ENCODE data around the gene INHBB.
"Not testable (repeated sequence)": the region's sequence is repeated elsewhere in the genome, so short reads cannot be mapped to it uniquely, and the experiment has no call there.

The INHBB gene

GRCh38 chr2:120390381-120391055 is 44.6 kb downstream of the INHBB start:
- H2AFZ ChIP-seq (ENCODE audit: low read length), result no peak overlapping the region
- H3K9me2 ChIP-seq (ENCODE audit: low read depth, low read length), result no peaks in the 10 kb centered on the region
- H3F3A ChIP-seq (ENCODE audit: insufficient read depth, low read length), result no peaks in the 10 kb centered on the region
- H3K4me1 ChIP-seq (ENCODE audit: insufficient read depth, low read length, severe bottlenecking), result no peaks in the 10 kb centered on the region
- H3K4me2 ChIP-seq (ENCODE audit: low read length), result no peak overlapping the region
- TF ChIP-seq CTCF (IDR thresholded peaks at IDR 0.05; ENCODE audit: low read length) (no peak), EZH2 (IDR thresholded peaks at IDR 0.05; ENCODE audit: borderline replicate concordance, low read length) (no peak)
- H3K36me3 ChIP-seq (ENCODE audit: insufficient read depth, low read length), result no peaks in the 10 kb centered on the region
- no peak overlapping the region for H3K4me3 ChIP-seq (ENCODE audit: low read depth, low read length, poor library complexity, severe bottlenecking)
- no peaks in the 10 kb centered on the region for H3K79me2 ChIP-seq (ENCODE audit: insufficient read depth, low read length)
- no peaks in the 10 kb centered on the region for H4K20me1 ChIP-seq (ENCODE audit: insufficient read depth, low read length)
- no peaks in the 10 kb centered on the region for H3K9me3 ChIP-seq (ENCODE audit: low read length)
- no peak overlapping the region for H3K9ac ChIP-seq (ENCODE audit: low read length)
- H3K27me3 ChIP-seq (ENCODE audit: insufficient read depth, low read length), result peaks cover 6% of the 10 kb centered on the region; the same call in 1 of the 2 replicates
- H3K27ac ChIP-seq (ENCODE audit: low read depth, low read length, poor library complexity, severe bottlenecking), result no peak overlapping the region

- not testable (repeated sequence) for H2AFZ ChIP-seq (ENCODE audit: low read length); H3K79me2 ChIP-seq (ENCODE audit: insufficient read depth, low read length); H3K4me3 ChIP-seq (ENCODE audit: low read depth, low read length, poor library complexity, severe bottlenecking)
Observed at GRCh38 chr2:120391382-120391781, 45.4 kb downstream of the INHBB start.

GRCh38 chr2:120391911-120392665 is 46.2 kb downstream of the INHBB start:
- H2AFZ ChIP-seq (ENCODE audit: low read length), result no peak overlapping the region
- no peak overlapping the region for H3K27ac ChIP-seq (ENCODE audit: low read depth, low read length, poor library complexity, severe bottlenecking)
- H3K9ac ChIP-seq (ENCODE audit: low read length), result no peak overlapping the region
- peaks cover 6% of the 10 kb centered on the region; the same call in 1 of the 2 replicates for H3K27me3 ChIP-seq (ENCODE audit: insufficient read depth, low read length)
- no peak overlapping the region for H3K4me2 ChIP-seq (ENCODE audit: low read length)
- H3K79me2 ChIP-seq (ENCODE audit: insufficient read depth, low read length), result no peaks in the 10 kb centered on the region
- no peaks in the 10 kb centered on the region for H3K9me3 ChIP-seq (ENCODE audit: low read length)
- no peaks in the 10 kb centered on the region for H3K36me3 ChIP-seq (ENCODE audit: insufficient read depth, low read length)
- H4K20me1 ChIP-seq (ENCODE audit: insufficient read depth, low read length), result no peaks in the 10 kb centered on the region
- no peaks in the 10 kb centered on the region for H3K4me1 ChIP-seq (ENCODE audit: insufficient read depth, low read length, severe bottlenecking)
- no peaks in the 10 kb centered on the region for H3F3A ChIP-seq (ENCODE audit: insufficient read depth, low read length)
- H3K4me3 ChIP-seq (ENCODE audit: low read depth, low read length, poor library complexity, severe bottlenecking), result no peak overlapping the region
- no peak for TF ChIP-seq CTCF (IDR thresholded peaks at IDR 0.05; ENCODE audit: low read length)
- TF ChIP-seq EZH2 (IDR thresholded peaks at IDR 0.05; ENCODE audit: borderline replicate concordance, low read length), result no peak
- H3K9me2 ChIP-seq (ENCODE audit: low read depth, low read length), result no peaks in the 10 kb centered on the region

More at GRCh38 chr2:120391382-120391781, 45.4 kb downstream of the INHBB start:
- not testable (repeated sequence) for H3K9me2 ChIP-seq (ENCODE audit: low read depth, low read length); H3K27me3 ChIP-seq (ENCODE audit: insufficient read depth, low read length); H3K36me3 ChIP-seq (ENCODE audit: insufficient read depth, low read length); H3K9ac ChIP-seq (ENCODE audit: low read length); H4K20me1 ChIP-seq (ENCODE audit: insufficient read depth, low read length); H3K4me2 ChIP-seq (ENCODE audit: low read length); H3K4me1 ChIP-seq (ENCODE audit: insufficient read depth, low read length, severe bottlenecking); H3F3A ChIP-seq (ENCODE audit: insufficient read depth, low read length); H3K27ac ChIP-seq (ENCODE audit: low read depth, low read length, poor library complexity, severe bottlenecking); H3K9me3 ChIP-seq (ENCODE audit: low read length)
